KMS-11 (cell line): ENCODE results near the gene TRMT13.

Source experiments
- H2AFZ ChIP-seq: fragments of 200-600 bp; sonication (generic); 2 replicates; pipeline ENCODE4 v1.6.1; 2016; ENCODE audit warnings: antibody characterized with exemption, mixed run types, low read depth
- H3K27ac ChIP-seq: fragments of 200-600 bp; sonication (generic); 2 replicates; pipeline ENCODE4 v1.6.1; 2016; ENCODE audit warnings: mild to moderate bottlenecking, mixed run types
- H3K27me3 ChIP-seq: fragments of 200-600 bp; sonication (generic); 2 replicates; pipeline ENCODE4 v1.6.1; 2017; ENCODE audit warnings: mild to moderate bottlenecking, low read depth, mixed run types, moderate library complexity; ENCODE audit not compliant: insufficient read depth
- H3K36me3 ChIP-seq: fragments of 200-600 bp; sonication (generic); 2 replicates; pipeline ENCODE4 v1.6.1; 2017; ENCODE audit warnings: mild to moderate bottlenecking, mixed run types; ENCODE audit not compliant: insufficient read depth
- H3K4me1 ChIP-seq: fragments of 200-600 bp; sonication (generic); 2 replicates; pipeline ENCODE4 v1.6.1; 2016; ENCODE audit warnings: mild to moderate bottlenecking, low read depth, mixed run types; ENCODE audit not compliant: poor library complexity, severe bottlenecking
- H3K4me2 ChIP-seq: fragments of 200-600 bp; sonication (generic); 2 replicates; pipeline ENCODE4 v1.7.0; 2016; ENCODE audit warnings: mild to moderate bottlenecking, mixed run types
- H3K4me3 ChIP-seq: fragments of 200-600 bp; sonication (generic); IDR thresholded peaks from 2 replicates; pipeline ENCODE4 v1.6.1; 2017; ENCODE audit warnings: low read depth, low read length, mixed read lengths; ENCODE audit not compliant: insufficient read depth
- H3K79me2 ChIP-seq: fragments of 200-600 bp; sonication (generic); 2 replicates; pipeline ENCODE4 v1.6.1; 2016; ENCODE audit warnings: low read depth, mixed run types; ENCODE audit not compliant: insufficient read depth
- H3K9ac ChIP-seq: fragments of 200-600 bp; sonication (generic); 2 replicates; pipeline ENCODE4 v1.6.1; 2016; ENCODE audit warnings: mild to moderate bottlenecking, mixed run types
- H4K20me1 ChIP-seq: fragments of 200-600 bp; sonication (generic); 2 replicates; pipeline ENCODE4 v1.6.1; 2016; ENCODE audit warnings: mild to moderate bottlenecking, mixed run types; ENCODE audit not compliant: insufficient read depth
- TF ChIP-seq, protein P1 (sequence below): fragments of 200-600 bp; sonication (generic); conservative IDR thresholded peaks from 2 replicates; pipeline ENCODE4 v1.6.1; 2017; ENCODE audit warnings: low read depth, mild to moderate bottlenecking, antibody characterized with exemption, low read length, moderate library complexity, mixed read lengths

Gene TRMT13

DNA sequence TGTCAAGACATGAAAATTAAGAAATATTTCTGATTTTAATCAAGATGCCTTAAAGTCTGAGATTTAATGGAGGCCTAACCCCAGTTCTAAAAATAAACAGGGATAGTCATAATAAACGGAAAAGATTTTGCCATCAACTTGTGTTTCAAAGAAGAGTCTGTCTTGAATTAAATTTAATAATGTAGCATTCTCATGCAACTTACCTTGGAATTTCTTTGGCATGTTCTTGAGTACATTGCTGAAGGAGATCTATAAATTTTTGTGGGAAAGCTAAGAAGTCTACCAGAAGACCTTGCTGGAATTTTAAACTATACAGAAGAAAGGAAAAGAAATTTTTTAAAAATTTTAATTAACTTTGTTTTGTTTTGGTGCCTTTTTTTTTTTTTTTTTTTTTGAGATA is 10.8 kb upstream of the TRMT13 start:
- H3K27ac ChIP-seq: no peak overlapping the region
- TF ChIP-seq, protein P1, sequence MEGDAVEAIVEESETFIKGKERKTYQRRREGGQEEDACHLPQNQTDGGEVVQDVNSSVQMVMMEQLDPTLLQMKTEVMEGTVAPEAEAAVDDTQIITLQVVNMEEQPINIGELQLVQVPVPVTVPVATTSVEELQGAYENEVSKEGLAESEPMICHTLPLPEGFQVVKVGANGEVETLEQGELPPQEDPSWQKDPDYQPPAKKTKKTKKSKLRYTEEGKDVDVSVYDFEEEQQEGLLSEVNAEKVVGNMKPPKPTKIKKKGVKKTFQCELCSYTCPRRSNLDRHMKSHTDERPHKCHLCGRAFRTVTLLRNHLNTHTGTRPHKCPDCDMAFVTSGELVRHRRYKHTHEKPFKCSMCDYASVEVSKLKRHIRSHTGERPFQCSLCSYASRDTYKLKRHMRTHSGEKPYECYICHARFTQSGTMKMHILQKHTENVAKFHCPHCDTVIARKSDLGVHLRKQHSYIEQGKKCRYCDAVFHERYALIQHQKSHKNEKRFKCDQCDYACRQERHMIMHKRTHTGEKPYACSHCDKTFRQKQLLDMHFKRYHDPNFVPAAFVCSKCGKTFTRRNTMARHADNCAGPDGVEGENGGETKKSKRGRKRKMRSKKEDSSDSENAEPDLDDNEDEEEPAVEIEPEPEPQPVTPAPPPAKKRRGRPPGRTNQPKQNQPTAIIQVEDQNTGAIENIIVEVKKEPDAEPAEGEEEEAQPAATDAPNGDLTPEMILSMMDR: no peak
- no peak overlapping the region for H3K9ac ChIP-seq
- no peak overlapping the region for H3K4me3 ChIP-seq
- no peaks in the 10 kb centered on the region for H3K36me3 ChIP-seq
- no peaks in the 10 kb centered on the region for H3K4me1 ChIP-seq
- no peak overlapping the region for H2AFZ ChIP-seq
- no peaks in the 10 kb centered on the region; the same call in 1 of the 2 replicates for H3K79me2 ChIP-seq
- no peaks in the 10 kb centered on the region for H3K27me3 ChIP-seq
- H4K20me1 ChIP-seq: no peaks in the 10 kb centered on the region
- no peak overlapping the region for H3K4me2 ChIP-seq

DNA sequence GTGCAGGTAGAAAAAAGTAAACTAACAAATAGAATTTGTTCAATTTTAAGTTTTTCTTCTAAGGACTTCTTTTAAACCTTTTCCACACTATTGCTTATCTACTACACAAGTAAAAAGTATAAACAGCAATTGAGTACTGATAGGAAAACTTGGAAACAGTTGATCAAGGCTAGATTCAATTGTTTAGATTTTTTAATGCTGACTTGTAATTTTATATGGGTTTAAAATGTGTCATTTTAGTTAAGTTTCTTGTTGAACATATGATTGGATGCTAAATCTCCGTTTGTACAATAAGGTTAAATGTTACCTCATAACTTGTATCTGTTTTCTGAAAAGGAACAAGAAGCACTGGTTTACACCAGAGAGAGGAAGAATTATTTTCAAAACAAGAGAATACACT is 5.7 kb upstream of the TRMT13 start:
- Histone ChIP-seq H3K4me2 (no peak overlapping the region), H3K4me3 (no peak overlapping the region), H3K9ac (no peak overlapping the region), H3K27me3 (no peaks in the 10 kb centered on the region), H3K79me2 (peaks cover 32% of the 10 kb centered on the region), H3K36me3 (no peaks in the 10 kb centered on the region), H3K27ac (no peak overlapping the region), H2AFZ (no peak overlapping the region), H3K4me1 (peaks cover 24% of the 10 kb centered on the region), H4K20me1 (no peaks in the 10 kb centered on the region)
- TF ChIP-seq, protein P1: no peak

DNA sequence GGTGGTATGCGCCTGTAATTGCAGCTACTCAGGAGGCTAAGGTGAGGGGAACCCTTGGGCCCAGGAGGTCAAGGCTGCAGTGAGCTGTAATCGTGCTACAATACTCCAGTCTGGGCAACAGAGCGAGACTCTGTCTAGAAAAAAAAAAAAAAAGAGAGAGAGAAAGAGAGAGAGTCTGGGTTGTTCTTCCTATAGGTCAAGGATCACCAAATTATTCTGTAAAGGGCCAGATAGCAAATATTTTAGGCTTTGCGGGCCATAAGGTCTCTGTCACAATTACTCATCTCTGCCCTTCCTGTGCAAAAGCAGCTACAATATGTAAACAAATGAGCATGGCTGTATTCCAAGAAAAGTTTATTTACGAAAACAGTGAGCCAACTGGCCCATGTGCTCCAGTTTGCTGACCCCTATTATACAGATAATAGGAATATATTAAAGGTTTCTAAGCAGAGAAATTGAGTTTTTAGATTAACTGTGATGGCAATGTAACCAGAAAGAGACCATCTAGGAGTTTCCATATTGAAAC is 2.3 kb upstream of the TRMT13 start:
- Histone ChIP-seq H3K4me2 (no peak overlapping the region), H4K20me1 (no peaks in the 10 kb centered on the region), H3K4me3 (no peak overlapping the region), H3K27me3 (no peaks in the 10 kb centered on the region), H3K27ac (no peak overlapping the region), H3K79me2 (peaks cover 41% of the 10 kb centered on the region), H2AFZ (no peak overlapping the region), H3K36me3 (no peaks in the 10 kb centered on the region), H3K4me1 (peaks cover 30% of the 10 kb centered on the region), H3K9ac (no peak overlapping the region)
- TF ChIP-seq, protein P1: no peak

DNA sequence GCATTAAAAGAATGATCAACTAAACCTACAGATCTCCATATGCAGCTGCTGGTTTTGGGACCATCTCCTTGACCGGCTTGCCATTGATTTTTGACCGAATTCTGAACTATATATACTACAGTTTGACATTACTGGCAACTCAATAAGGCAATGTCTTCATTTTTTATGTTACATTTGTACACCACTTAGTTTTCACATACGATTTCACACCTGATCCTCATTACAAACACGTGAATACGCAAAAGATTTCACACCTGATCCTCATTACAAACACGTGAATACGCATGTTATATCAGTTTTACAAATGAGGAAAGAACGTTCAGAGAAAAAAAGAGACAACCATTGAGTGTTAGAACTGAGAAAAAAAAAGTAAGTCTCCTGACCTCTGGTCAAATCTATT is 1.3 kb upstream of the TRMT13 start:
- Histone ChIP-seq H3K4me1 (peaks cover 30% of the 10 kb centered on the region), H3K27ac (no peak overlapping the region), H3K27me3 (no peaks in the 10 kb centered on the region)

More for the DNA sequence above, 1.3 kb upstream of the TRMT13 start:
- H3K79me2 ChIP-seq: peaks cover 41% of the 10 kb centered on the region
- no peaks in the 10 kb centered on the region for H4K20me1 ChIP-seq
- TF ChIP-seq, protein P1: no peak
- no peak overlapping the region for H3K9ac ChIP-seq
- H3K4me3 ChIP-seq: peak overlapping the region; percentile 15
- no peak overlapping the region for H2AFZ ChIP-seq
- peak overlapping the region; percentile 55 for H3K4me2 ChIP-seq
- no peaks in the 10 kb centered on the region for H3K36me3 ChIP-seq
